Stomach (tissue), 4 donors: ENCODE measurements around the gene STBD1.

Experiments used
- CTCF ChIP-seq, 7 experiments: fragments of 450-650 bp in 4 of 7; fragments of 200-600 bp in 3 of 7; sonication (generic) in 3 of 7; IDR thresholded peaks; one replicate each; pipeline ENCODE4 v1.5.1; 2016 to 2019; ENCODE audit warnings: antibody characterized with exemption in 7 of 7, control low read depth in 2 of 7, mild to moderate bottlenecking in 1 of 7
- POLR2A ChIP-seq, 4 donors: fragments of 450-650 bp; IDR thresholded peaks; one replicate each; pipeline ENCODE4 v1.6.1; 2016; ENCODE audit warnings: antibody characterized with exemption in 4 of 4, control low read depth in 2 of 4, mild to moderate bottlenecking in 1 of 4, moderate library complexity in 1 of 4
- POLR2AphosphoS5 ChIP-seq, 3 donors: sonication (generic); formaldehyde crosslinking; IDR thresholded peaks; one replicate each; pipeline ENCODE4 v1.6.1; 2016; ENCODE audit warnings: antibody characterized with exemption in 3 of 3

DNA sequence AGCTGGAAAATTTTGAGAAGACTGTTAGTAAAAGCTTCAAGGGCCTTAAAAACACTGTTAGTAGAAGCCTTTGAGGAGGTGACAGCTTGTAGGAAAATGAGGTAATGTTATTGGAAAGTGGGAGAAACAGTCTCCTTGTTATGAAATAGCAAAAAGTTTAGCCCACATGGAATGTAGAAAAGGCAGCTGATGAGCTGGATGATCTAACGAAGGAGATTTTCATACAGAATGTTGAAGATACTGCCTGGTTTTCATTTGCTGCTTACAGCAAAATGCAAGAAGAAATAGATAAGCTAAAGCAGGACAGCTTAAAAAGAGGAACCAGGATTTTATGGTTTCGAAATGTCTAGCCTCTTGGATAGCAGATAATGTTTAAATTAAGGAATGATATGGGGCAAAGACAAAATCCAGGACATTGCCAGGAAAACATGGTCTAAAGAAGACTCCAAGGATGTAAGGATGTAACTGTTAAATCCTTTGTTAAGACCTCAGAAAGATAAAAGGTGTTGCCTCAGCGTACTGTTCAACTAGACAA lies 10.2 kb upstream of the STBD1 start:
- TF ChIP-seq POLR2AphosphoS5 (IDR thresholded peaks at IDR 0.05), result no peak
- TF ChIP-seq CTCF (IDR thresholded peaks at IDR 0.05), result no peak
- no peak for TF ChIP-seq POLR2A (IDR thresholded peaks at IDR 0.05)
